ENCODE data around the gene FLNC.

DNA sequence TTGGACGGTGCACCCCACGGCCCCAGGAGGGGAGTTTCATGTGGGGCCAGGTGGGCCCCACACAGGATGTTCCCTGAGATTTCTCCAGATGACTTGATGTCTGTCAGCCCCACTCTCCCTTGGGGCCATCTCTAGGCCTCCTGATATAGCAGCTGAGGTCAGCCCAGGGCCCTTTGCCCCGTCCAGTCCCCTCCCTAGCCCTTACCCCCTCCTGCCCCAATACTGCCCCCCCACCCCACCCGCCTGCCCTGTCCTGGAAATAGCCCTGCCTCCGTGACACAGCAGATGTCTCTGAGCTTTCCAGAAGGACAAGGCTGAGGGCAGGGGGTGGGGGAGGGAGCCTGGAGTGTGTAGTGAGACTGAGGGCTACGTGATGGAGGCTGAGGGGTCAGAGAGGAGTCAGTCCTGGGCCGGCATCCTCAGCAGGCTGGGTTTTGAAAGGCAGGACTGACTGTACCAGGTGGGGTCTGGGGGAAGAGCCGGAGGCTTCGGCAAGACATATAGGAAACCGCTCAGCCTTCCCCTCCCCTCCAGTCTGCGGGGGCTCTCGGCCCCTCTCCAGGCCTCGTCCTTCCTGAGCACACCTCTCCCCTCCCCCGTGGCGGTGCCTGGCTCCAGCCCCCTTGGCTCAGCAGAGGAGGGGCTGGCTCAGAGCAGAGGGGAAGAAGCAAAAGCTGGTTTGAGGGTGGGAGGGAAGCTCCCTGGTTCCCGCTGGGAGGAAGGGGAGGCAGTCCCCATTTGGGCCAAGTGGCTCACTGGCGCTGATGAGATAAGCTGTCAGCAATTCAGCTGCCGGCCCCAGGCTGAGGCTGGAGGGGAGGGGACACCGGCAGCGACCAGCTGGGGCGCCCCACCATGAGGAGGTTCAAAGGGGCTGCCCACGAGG lies 2.0 kb downstream of the FLNC start:
- TF ChIP-seq, protein P1, sequence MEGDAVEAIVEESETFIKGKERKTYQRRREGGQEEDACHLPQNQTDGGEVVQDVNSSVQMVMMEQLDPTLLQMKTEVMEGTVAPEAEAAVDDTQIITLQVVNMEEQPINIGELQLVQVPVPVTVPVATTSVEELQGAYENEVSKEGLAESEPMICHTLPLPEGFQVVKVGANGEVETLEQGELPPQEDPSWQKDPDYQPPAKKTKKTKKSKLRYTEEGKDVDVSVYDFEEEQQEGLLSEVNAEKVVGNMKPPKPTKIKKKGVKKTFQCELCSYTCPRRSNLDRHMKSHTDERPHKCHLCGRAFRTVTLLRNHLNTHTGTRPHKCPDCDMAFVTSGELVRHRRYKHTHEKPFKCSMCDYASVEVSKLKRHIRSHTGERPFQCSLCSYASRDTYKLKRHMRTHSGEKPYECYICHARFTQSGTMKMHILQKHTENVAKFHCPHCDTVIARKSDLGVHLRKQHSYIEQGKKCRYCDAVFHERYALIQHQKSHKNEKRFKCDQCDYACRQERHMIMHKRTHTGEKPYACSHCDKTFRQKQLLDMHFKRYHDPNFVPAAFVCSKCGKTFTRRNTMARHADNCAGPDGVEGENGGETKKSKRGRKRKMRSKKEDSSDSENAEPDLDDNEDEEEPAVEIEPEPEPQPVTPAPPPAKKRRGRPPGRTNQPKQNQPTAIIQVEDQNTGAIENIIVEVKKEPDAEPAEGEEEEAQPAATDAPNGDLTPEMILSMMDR (IDR thresholded peaks at IDR 0.05; ENCODE audit: insufficient read depth, low read length, poor library complexity, severe bottlenecking) = no peak
- no peak for TF ChIP-seq EZH2phosphoT487 (conservative IDR thresholded peaks at IDR 0.05; ENCODE audit: low read length)

Data from SU-DHL-6 (cell line).